ENCODE data around the gene RASA3.

RASA3 gene

GRCh38 chr13:114062341-114062740, 70.1 kb downstream of the RASA3 start:
- DNase-seq, result no peak

DNA sequence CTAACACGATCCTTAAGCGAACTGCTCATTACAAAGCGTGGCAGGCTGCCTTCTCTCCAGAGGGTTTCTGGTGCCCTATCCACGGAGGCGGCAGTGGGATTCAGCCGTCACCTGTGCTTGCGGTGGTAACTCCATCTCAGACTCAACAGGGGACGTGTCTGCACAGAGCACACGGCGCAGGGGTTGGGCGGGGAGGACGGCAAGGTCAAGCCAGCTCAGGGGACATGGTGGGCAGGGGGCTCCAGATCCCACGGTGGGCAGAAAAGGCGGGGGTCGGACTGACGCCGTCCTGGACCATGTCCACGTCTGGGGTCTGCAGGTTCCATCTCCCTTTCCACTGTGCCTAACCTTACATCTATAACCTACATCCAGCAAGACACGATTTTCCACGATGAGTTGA, 70.7 kb downstream of the RASA3 start:
- DNase-seq, result no peak

DNA sequence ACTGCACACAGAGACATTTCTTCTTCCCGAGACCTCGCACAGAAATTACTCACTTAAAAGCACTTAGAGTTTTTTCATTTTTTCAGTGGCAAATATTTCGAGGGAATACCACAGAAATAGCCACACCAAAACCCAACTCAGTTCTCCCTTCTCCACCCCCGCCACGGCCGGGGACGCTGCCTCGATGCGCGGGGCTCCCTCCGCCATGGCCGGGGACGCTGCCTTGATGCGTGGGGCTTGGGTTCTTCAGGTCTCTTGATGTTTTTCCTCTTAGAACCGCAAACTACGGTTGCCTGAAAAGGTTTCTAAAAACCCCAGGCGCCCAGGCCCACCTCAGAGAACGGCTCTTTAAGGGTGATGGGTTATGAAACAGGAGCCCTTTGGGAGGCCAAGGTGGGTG, 71.4 kb downstream of the RASA3 start:
- DNase-seq, result no peak

GRCh38 chr13:114059946-114060860, 72.2 kb downstream of the RASA3 start:
- no peak for DNase-seq

GRCh38 chr13:114059428-114059827, 73.0 kb downstream of the RASA3 start:
- no peak for DNase-seq

- DNase-seq, result no peak
Measured at GRCh38 chr13:114058051-114058867, 74.2 kb downstream of the RASA3 start.

DNA sequence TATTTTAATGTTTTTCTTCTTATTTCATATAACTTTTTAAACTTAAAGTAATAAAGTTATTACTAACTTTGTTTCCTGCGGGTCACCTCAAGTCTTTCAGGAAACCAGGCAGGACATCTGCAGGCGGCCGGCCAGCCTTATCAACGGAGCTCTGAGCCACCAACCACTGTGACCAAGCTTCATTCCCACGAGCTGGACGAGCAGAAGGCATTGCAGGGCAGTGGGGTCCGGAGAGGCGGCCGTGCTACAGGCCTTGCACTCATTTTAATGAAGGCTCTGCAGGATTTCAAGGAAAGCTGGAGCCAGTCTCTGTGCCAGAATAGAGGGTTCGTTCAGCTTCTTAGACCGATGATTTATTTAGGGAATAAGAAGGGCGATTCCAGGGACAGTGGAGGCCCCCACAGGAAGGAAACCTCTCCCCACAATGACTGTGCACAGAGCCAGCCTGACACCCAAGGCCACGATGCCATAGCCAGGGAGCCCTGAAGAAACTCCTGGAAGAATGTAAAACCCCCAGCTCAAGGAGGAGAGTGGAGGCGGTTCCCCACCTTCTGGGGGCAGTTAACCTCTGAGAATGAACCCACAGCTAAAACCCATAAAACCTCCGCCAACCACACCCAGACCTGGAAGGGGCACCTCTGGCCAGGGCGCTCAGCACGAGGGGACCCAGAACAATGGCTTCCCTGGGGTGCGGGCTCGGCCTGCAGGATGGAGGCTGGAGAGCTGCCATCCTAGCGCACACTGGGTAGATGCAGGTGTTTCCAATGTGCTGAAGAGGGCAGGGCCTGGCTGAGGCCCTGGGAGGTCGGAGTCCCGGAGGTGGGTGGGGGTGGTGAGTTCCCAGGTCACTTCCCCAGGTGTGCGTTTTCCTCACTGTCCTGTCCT, 75.0 kb downstream of the RASA3 start:
- DNase-seq, result no peak

DNA sequence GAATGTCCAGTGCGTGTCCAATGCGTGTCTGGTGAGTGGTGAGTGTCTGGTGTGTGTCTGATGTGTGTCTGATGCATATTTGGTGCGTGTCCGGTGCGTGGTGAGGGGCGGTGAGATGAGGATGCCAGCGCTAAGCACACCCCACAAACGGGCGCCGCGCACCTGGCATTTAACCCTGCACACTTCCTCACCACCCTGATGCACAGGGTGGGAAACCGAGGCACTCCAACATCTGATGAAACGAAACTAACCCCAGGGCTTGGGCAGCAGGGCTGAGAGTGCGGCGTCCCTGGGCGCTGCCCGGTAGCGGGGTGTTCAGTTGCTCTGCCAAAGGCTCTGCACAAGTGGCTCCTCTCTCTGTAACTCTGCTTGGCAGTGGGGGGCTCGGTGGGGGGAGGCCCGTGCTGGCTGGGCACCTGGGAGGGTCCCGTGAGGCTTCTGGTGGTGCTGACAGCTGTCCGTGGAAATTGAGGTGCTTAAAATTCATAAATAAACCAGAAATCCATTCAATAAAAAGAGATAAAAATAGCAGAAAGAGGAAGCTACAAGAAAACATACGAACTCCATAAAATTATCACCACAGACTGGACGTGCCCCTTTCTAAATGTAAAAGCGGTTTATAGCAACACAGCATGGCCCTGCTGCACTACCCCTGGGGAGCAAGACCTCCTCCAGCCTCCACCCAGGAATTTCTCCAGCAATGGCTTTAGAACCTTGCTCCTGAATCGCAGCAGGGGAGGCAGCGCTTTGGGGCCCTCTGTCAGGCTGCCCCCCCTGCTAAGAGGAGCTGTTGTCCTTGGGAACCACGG, 76.0 kb downstream of the RASA3 start:
- DNase-seq, result no peak

DNA sequence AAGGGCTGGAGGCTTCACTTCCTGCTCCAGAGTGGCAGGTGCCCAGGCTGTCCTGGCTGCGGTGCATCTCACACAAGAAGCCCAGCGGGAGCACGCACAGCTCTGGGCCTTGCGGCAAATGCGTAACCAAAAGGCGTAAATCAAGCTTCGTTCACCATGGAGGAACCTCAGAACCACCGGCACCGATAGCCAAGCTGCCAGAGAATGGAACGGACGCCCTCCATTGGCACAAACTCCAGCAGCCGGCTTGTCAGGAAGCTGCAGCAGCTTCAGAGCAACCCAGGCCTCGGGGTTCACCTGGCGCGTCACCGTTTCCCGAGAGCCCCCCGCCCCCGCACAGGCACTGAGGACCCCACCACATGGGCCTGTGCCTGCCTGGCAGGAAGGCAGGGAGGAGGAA, 76.7 kb downstream of the RASA3 start:
- DNase-seq, result no peak

- no peak for DNase-seq
Measured at GRCh38 chr13:114054830-114055439, 77.5 kb downstream of the RASA3 start.

DNA sequence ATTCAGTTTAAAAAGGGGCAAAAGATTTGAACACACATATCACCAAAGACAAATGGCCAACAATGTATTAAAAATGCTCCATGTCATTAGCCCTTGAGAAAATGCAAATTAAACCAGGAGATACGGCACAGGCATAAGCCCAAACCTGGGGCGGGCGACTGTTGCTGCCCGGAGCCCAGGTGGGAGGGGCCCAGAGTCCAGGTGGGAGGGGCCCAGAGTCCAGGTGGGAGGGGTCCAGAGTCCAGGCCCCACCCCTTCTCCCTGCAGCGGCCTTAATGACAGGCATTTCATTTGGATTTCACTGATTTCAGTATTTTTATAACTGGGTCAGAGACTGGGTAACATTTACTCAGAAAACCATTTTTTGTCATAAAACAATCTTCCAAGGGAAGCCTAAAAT, 78.2 kb downstream of the RASA3 start:
- DNase-seq, result no peak

- no peak for DNase-seq
Measured at GRCh38 chr13:114053026-114053425, 79.4 kb downstream of the RASA3 start.

GRCh38 chr13:114050536-114051450, 81.6 kb downstream of the RASA3 start:
- DNase-seq, result no peak

- DNase-seq, result no peak
Measured at GRCh38 chr13:114049626-114050101, 82.8 kb downstream of the RASA3 start.

GRCh38 chr13:114049026-114049425, 83.4 kb downstream of the RASA3 start:
- no peak for DNase-seq

DNA sequence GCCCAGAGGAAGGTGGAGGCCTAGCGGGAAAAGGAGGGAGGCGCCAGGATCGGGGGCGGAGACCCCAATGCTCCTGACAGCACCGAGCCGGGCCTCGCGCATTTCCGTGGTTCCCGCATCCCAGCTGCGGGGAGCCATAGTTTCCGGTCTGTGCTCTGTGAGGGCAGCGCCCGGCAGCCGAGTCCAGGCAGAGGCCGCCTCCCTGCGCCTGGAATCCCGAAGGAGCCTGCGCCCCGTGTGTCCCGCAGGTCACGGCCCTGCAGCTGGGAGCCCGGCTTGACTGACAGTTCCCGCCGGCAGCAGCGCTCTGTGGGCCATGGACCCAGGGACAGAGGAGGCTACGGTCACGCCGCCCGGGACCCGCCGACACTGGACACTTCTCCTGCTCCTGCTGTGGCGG, 84.0 kb downstream of the RASA3 start:
- no peak for DNase-seq

DNA sequence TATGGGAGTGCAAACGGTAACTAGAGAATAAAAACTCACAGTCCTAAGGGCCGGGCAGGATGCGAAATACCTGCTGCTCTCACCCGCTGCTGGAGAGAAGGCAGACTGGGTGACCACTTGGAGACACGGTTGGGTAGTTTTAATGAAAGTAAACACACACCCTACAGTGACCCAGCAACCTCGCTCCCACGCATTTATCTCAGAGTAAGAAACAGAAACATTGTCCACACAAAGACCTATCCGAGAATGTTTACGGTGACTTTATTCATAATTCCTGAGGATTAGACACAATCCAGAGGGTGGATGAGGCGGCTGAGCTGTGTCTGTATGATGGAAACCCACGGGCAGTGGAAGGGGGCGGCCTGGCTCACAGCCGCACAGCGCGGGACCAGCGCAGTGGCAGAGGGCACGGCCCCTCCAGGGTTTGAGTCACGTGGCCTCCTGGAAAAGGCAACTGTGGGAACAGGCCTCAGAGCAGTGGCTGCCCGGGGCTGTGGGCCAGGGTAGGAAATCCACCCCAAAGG, 85.0 kb downstream of the RASA3 start:
- DNase-seq, result no peak

- DNase-seq, result no peak
Measured at GRCh38 chr13:114046431-114046975, 85.9 kb downstream of the RASA3 start.

DNA sequence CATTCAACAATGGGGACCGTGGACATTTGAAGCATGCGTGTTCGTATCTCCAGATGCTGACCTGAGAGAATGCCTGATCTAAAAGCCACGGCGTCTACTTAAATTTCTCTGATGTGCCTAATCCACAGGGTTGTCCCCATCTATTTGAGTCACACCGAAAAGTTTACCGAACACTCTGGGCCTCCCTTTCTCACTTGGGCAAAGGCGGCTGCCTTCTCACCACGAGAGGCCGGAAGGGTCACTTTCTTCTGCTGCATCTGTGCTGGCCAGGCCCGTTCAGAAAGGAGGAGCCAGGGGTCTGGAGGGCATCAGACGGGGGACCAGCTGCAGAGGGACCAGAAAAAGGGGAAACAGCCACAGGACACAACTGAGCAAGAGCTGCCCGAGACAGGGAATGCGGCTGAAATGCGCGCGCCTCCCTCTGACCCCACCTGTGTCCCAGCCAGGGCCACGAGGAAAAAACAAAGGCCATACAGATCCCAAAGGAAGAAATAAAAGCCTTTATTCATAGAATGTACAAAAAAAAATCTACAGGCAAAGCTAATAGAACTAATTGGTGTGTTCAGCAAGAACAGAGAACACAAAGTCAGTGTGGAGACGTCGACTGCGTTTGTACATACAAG, 87.2 kb downstream of the RASA3 start:
- DNase-seq, result no peak

Measured in NCI-H510A (cell line).